Colonic mucosa (tissue), 4 donors: ENCODE measurements around the gene LYRM4. TPM values are rescaled to one million over a fixed set of nuclear protein-coding genes. Genes with fewer than 3 reads are reported as not detected.
"Not testable (repeated sequence)": the region's sequence is repeated elsewhere in the genome, so short reads cannot be mapped to it uniquely, and the experiment has no call there.

ENCODE experiments used
- DNase-seq: peaks from one replicate; pipeline ENCODE4 v3.0.0-alpha.2; 2020
- H3K27ac ChIP-seq: fragments of 200-600 bp; one replicate; pipeline ENCODE4 v1.8.0; 2021
- H3K27me3 ChIP-seq: fragments of 200-600 bp; one replicate; pipeline ENCODE4 v1.8.0; 2021
- H3K36me3 ChIP-seq: fragments of 200-600 bp; one replicate; pipeline ENCODE4 v1.8.0; 2021
- H3K4me1 ChIP-seq: fragments of 200-600 bp; one replicate; pipeline ENCODE4 v1.8.0; 2021; ENCODE audit warnings: mild to moderate bottlenecking
- H3K4me3 ChIP-seq: fragments of 200-600 bp; one replicate; pipeline ENCODE4 v1.8.0; 2021
- H3K9ac ChIP-seq, 2 donors: one replicate each; pipeline ENCODE4 v1.7.0; 2013; ENCODE audit warnings: control low read depth in 2 of 2, low read depth in 2 of 2, low read length in 2 of 2
- H3K9me3 ChIP-seq: fragments of 200-600 bp; one replicate; pipeline ENCODE4 v1.8.0; 2021
- intact Hi-C: fragments of 100-400 bp; cut with DNase I; formaldehyde crosslinking; loops from one replicate; pipeline ENCODE4 v1.14.1; 2022
- total RNA-seq, 2 donors: library from RNA; stranded (reverse); fragmentation: NEBNext Ultra II Directional in 1 of 2; extraction: Animal tissue kit (Norgen Biotek cat#: 25700) in 1 of 2; gene quantifications; one replicate each; pipeline ENCODE4 v1.2.1, GENCODE V29; 2021
- TF ChIP-seq, protein P1 (sequence below): fragments of 200-600 bp; IDR thresholded peaks from one replicate; pipeline ENCODE4 v1.8.0; 2022; ENCODE audit warnings: antibody characterized with exemption, mild to moderate bottlenecking
- donor health status: healthy.
- donor health status: DM: no; HTN: no; CAD: no.
- donor health status: DM: no; HTN: no; CAD: no.

LYRM4 gene
- total RNA-seq, 2 donors from 2014 or later: 14.0 to 17.4 TPM

GRCh38 chr6:5124526-5124925, 136.2 kb downstream of the LYRM4 start:
- Histone ChIP-seq H3K9me3 (no peaks in the 10 kb centered on the region), H3K36me3 (no peaks in the 10 kb centered on the region), H3K27ac (no peak overlapping the region), H3K4me1 (no peaks in the 10 kb centered on the region), H3K9ac (no peak overlapping the region), H3K4me3 (no peak overlapping the region), H3K27me3 (no peaks in the 10 kb centered on the region)
- DNase-seq: no peak
- TF ChIP-seq, protein P1, sequence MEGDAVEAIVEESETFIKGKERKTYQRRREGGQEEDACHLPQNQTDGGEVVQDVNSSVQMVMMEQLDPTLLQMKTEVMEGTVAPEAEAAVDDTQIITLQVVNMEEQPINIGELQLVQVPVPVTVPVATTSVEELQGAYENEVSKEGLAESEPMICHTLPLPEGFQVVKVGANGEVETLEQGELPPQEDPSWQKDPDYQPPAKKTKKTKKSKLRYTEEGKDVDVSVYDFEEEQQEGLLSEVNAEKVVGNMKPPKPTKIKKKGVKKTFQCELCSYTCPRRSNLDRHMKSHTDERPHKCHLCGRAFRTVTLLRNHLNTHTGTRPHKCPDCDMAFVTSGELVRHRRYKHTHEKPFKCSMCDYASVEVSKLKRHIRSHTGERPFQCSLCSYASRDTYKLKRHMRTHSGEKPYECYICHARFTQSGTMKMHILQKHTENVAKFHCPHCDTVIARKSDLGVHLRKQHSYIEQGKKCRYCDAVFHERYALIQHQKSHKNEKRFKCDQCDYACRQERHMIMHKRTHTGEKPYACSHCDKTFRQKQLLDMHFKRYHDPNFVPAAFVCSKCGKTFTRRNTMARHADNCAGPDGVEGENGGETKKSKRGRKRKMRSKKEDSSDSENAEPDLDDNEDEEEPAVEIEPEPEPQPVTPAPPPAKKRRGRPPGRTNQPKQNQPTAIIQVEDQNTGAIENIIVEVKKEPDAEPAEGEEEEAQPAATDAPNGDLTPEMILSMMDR: no peak
- intact Hi-C loops: no loop called here

DNA sequence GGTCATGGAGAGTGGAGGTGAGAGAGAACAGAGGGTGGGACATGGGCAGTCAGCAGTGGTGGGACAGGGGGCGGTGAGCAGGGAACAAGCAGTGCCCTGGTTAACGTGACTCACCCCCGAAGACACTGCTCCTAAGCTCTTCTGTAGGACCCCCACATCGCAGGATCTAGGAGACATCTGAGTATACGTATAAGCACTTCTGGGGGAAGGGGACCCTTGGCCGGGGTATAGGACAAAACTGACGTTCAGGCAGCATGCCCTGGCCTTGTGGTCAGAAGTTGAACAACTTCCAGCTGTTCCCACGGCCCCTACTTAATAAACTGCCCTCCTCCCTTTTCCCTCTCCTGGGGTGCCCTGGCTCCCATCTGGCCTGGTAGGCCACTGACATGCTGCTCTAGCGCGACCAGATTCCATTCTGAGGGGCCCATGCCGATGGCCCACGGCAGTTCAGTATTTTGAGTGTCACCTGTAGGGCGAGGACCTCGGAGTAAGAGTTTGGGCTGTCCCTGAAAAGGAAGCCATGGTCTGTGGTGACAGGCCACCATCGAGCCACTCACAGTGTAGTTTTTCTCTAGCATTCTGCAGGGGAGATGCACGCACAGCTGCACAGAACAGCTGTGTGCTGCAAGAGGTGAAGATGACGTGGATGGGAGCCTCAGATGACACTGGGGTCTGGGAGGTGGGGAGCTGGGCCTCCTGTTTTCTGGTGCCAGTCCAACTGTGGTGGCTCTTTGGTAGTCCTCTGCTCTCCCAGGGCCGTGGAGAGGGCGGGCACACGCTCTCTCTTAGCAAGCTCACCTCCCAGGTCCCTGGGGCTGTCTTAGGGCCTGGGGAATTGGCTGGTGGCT, 137.2 kb downstream of the LYRM4 start:
- H3K27ac ChIP-seq: no peak overlapping the region
- intact Hi-C loops: no loop called here

DNA sequence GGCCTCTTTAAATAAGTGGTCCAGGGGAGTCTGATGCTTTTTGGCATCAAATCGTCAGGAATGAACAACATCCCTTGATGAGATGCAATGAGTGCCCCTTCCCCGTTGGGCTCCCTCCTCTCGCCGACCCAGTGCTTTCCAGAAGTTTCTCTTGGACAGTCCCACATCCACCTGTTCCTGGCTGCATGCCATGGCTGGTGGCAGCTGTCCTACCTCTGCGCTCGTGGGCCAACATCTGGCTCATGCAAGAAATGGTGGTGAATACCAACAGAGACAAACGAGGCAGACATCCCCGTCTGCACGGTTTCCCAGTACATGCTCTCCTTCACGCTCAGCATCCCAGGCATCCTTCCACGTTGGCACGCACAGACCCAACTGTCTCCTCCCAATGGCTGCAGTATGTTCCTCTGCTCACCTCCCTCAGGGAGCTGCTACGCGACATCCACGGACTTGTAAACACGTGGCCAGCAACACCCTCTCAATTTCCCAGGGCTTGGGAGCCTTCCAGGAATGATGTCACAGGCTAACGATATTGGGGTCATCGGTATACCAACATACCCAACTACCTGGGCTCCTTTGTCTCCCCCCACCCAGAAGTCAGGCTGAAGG, 138.1 kb downstream of the LYRM4 start:
- DNase-seq: no peak
- Histone ChIP-seq H3K4me3 (no peak overlapping the region), H3K9ac (no peak overlapping the region), H3K36me3 (no peaks in the 10 kb centered on the region), H3K27ac (no peak overlapping the region), H3K27me3 (no peaks in the 10 kb centered on the region), H3K4me1 (no peaks in the 10 kb centered on the region), H3K9me3 (no peaks in the 10 kb centered on the region)
- intact Hi-C loops: no loop called here
- TF ChIP-seq, protein P1: no peak

More for the DNA sequence above, 137.2 kb downstream of the LYRM4 start:
- Histone ChIP-seq H3K36me3 (no peaks in the 10 kb centered on the region), H3K9me3 (no peaks in the 10 kb centered on the region), H3K9ac (no peak overlapping the region), H3K4me3 (no peak overlapping the region), H3K27me3 (no peaks in the 10 kb centered on the region), H3K4me1 (no peaks in the 10 kb centered on the region)
- TF ChIP-seq, protein P1: no peak
- no peak for DNase-seq

DNA sequence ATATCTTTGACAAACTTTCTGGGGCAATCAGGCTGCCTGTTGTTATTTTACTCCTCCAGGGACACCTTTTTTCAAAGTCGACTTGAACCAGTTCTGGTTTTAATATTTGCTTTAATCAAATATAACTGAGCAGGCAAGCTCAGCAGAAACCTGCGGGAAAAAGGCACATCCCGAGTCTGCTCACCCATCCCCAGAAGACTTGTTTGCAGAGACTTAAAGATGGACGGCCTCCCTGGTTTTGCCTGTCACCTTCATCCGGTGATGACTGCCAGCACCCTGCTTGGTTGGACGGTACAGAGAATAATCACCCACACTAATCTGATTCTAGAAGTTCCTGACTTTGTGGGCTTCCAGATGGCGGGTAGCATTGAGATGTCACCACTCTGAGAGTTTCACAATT, 138.8 kb downstream of the LYRM4 start:
- Histone ChIP-seq H3K9ac (no peak overlapping the region), H3K36me3 (no peaks in the 10 kb centered on the region), H3K4me1 (no peaks in the 10 kb centered on the region), H3K27ac (no peak overlapping the region), H3K27me3 (no peaks in the 10 kb centered on the region), H3K4me3 (no peak overlapping the region), H3K9me3 (no peaks in the 10 kb centered on the region)
- intact Hi-C loops: no loop called here
- TF ChIP-seq, protein P1: no peak
- DNase-seq: no peak

DNA sequence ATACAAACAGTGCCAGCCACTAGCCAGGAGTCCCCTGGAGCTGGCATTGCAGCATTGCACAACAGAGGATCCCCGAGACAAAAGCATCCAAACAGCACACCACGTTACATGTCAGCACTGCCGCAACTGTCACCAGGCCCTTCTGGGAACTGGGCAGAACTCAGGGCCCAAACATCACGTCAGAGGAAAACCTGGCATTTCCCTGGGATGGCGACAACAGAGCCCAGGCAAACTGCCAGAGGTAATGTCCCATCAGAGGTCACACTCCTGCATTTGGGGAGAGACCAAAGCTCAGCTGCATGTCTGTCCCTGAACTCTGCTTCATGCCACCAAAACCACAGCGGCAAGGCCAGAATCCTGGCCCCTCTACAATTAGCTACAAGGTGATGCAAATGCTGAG, 139.3 kb downstream of the LYRM4 start:
- intact Hi-C loops: no loop called here
- TF ChIP-seq, protein P1: no peak
- Histone ChIP-seq H3K4me1 (no peaks in the 10 kb centered on the region), H3K9ac (no peak overlapping the region), H3K27me3 (no peaks in the 10 kb centered on the region), H3K4me3 (no peak overlapping the region), H3K27ac (no peak overlapping the region), H3K36me3 (no peaks in the 10 kb centered on the region), H3K9me3 (no peaks in the 10 kb centered on the region)
- DNase-seq: no peak

- intact Hi-C loops, H3K27ac ChIP-seq, H3K36me3 ChIP-seq, H3K4me3 ChIP-seq, H3K27me3 ChIP-seq, H3K9ac ChIP-seq, H3K4me1 ChIP-seq, H3K9me3 ChIP-seq, DNase-seq: not testable (repeated sequence)
Observed at GRCh38 chr6:5120543-5120942, 140.2 kb downstream of the LYRM4 start.
